GM08714 (cell line): ENCODE results near the gene GPER1.
"Not testable (repeated sequence)": the region's sequence is repeated elsewhere in the genome, so short reads cannot be mapped to it uniquely, and the experiment has no call there.

ENCODE experiments used
- H3K4me3 ChIP-seq: fragments of 200-500 bp; sonication (Bioruptor generic); 2 replicates; pipeline ENCODE4 v1.5.1; 2014; ENCODE audit warnings: mild to moderate bottlenecking, low read length, inconsistent platforms
- ZNF274 ChIP-seq: IDR thresholded peaks from 2 replicates; pipeline ENCODE4 v1.6.1; 2012; ENCODE audit warnings: mild to moderate bottlenecking, low read depth, low read length

GPER1 gene

GRCh38 chr7:1071731-1072254 lies 16.1 kb upstream of the GPER1 start:
- TF ChIP-seq ZNF274: no peak

GRCh38 chr7:1073142-1073977 lies 14.6 kb upstream of the GPER1 start:
- TF ChIP-seq ZNF274: no peak
- no peak overlapping the region for H3K4me3 ChIP-seq

More at GRCh38 chr7:1071731-1072254, 16.1 kb upstream of the GPER1 start:
- H3K4me3 ChIP-seq: no peak overlapping the region

GRCh38 chr7:1074018-1074417 lies 13.9 kb upstream of the GPER1 start:
- H3K4me3 ChIP-seq: not testable (repeated sequence)

GRCh38 chr7:1074593-1075431 lies 13.1 kb upstream of the GPER1 start:
- TF ChIP-seq ZNF274: no peak
- H3K4me3 ChIP-seq: no peak overlapping the region

GRCh38 chr7:1076184-1077072 lies 11.5 kb upstream of the GPER1 start:
- no peak overlapping the region for H3K4me3 ChIP-seq
- no peak for TF ChIP-seq ZNF274

- H3K4me3 ChIP-seq: no peak overlapping the region
- TF ChIP-seq ZNF274: no peak
Measured at GRCh38 chr7:1078519-1078918, 9.4 kb upstream of the GPER1 start.

- no peak for TF ChIP-seq ZNF274
- H3K4me3 ChIP-seq: no peak overlapping the region
Measured at GRCh38 chr7:1078985-1079384, 8.9 kb upstream of the GPER1 start.

GRCh38 chr7:1079546-1079945 lies 8.4 kb upstream of the GPER1 start:
- TF ChIP-seq ZNF274: no peak
- H3K4me3 ChIP-seq: no peak overlapping the region

- H3K4me3 ChIP-seq: no peak overlapping the region
- TF ChIP-seq ZNF274: no peak
Measured at GRCh38 chr7:1080252-1080920, 7.5 kb upstream of the GPER1 start.

GRCh38 chr7:1080921-1081255 lies 7.0 kb upstream of the GPER1 start:
- H3K4me3 ChIP-seq: no peak overlapping the region

GRCh38 chr7:1081336-1081735 lies 6.6 kb upstream of the GPER1 start:
- no peak for TF ChIP-seq ZNF274
- H3K4me3 ChIP-seq: no peak overlapping the region

More at GRCh38 chr7:1080921-1081255, 7.0 kb upstream of the GPER1 start:
- TF ChIP-seq ZNF274: no peak

- H3K4me3 ChIP-seq: no peak overlapping the region
- no peak for TF ChIP-seq ZNF274
Measured at GRCh38 chr7:1081931-1082401, 5.9 kb upstream of the GPER1 start.
